AG10803 (cell line): ENCODE data around the gene ACBD6.

Experiments used
- DNase-seq: peaks from one replicate; pipeline ENCODE4 v3.0.0; 2010; ENCODE audit warnings: low read depth
- H3K4me3 ChIP-seq: 2 replicates; pipeline ENCODE4 v1.5.1; 2011; ENCODE audit warnings: mild to moderate bottlenecking, low read length, control low read depth
- CTCF ChIP-seq: conservative IDR thresholded peaks from 2 replicates; pipeline ENCODE4 v1.5.1; 2011; ENCODE audit warnings: mild to moderate bottlenecking, low read length, control low read depth, inconsistent platforms

Gene ACBD6

GRCh38 chr1:180327089-180327488 is 175.3 kb downstream of the ACBD6 start:
- TF ChIP-seq CTCF = no peak
- no peak overlapping the region for H3K4me3 ChIP-seq

GRCh38 chr1:180312926-180313325 is 189.5 kb downstream of the ACBD6 start:
- peak; percentile 30 for DNase-seq
- no peak for TF ChIP-seq CTCF
- no peak overlapping the region for H3K4me3 ChIP-seq

More at GRCh38 chr1:180327089-180327488, 175.3 kb downstream of the ACBD6 start:
- no peak for DNase-seq

- DNase-seq = peak; percentile 20
- TF ChIP-seq CTCF = no peak
- no peak overlapping the region for H3K4me3 ChIP-seq
These were observed 191.2 kb downstream of the ACBD6 start for GRCh38 chr1:180311011-180311730.

GRCh38 chr1:180310095-180310494 is 192.3 kb downstream of the ACBD6 start:
- no peak overlapping the region for H3K4me3 ChIP-seq
- DNase-seq = peak; percentile 46
- no peak for TF ChIP-seq CTCF

- peak; percentile 60 for DNase-seq
- H3K4me3 ChIP-seq = no peak overlapping the region
- TF ChIP-seq CTCF = no peak
These were observed 193.0 kb downstream of the ACBD6 start for GRCh38 chr1:180309338-180309737.

- H3K4me3 ChIP-seq = no peak overlapping the region
- peak; percentile 7 for DNase-seq
- no peak for TF ChIP-seq CTCF
These were observed 201.1 kb downstream of the ACBD6 start for GRCh38 chr1:180301135-180301742.
